Esophagus squamous epithelium (tissue), 5 donors: ENCODE measurements around the gene CD164. TPM values are rescaled to one million over a fixed set of nuclear protein-coding genes. Genes with fewer than 3 reads are reported as not detected.

ENCODE experiments used
- DNase-seq: peaks from one replicate; lab custom pipeline; 2025; lab: John Stamatoyannopoulos, UW
- H3K27ac ChIP-seq, 4 donors: fragments of 200-600 bp; sonication (generic); one replicate each; pipeline ENCODE4 v1.5.1; 2016 to 2019; ENCODE audit warnings: mild to moderate bottlenecking in 1 of 4
- H3K27me3 ChIP-seq, 4 donors: fragments of 200-600 bp; sonication (generic); 1 replicate in 3 of 4; 2 replicates in 1 of 4; pipeline versions ENCODE4 v1.5.1 to v1.6.0; 2017 to 2021; ENCODE audit warnings: antibody characterized with exemption in 1 of 4
- H3K36me3 ChIP-seq, 3 donors: fragments of 200-600 bp; sonication (generic); one replicate each; pipeline ENCODE4 v1.5.1; 2016 to 2019
- H3K4me1 ChIP-seq, 3 donors: fragments of 200-600 bp; sonication (generic); one replicate each; pipeline ENCODE4 v1.5.1; 2017 to 2019
- H3K4me3 ChIP-seq, 4 donors: fragments of 200-600 bp; sonication (generic); 1 replicate in 3 of 4; 2 replicates in 1 of 4; pipeline ENCODE4 v1.5.1; 2016 to 2019; ENCODE audit warnings: mild to moderate bottlenecking in 2 of 4, moderate library complexity in 1 of 4
- H3K9me3 ChIP-seq, 3 donors: fragments of 200-600 bp; sonication (generic); one replicate each; pipeline ENCODE4 v1.5.1; 2016 to 2019
- POLR2A ChIP-seq, 4 donors: fragments of 450-650 bp; IDR thresholded peaks; one replicate each; pipeline ENCODE4 v1.6.1; 2017; ENCODE audit warnings: antibody characterized with exemption in 4 of 4, mild to moderate bottlenecking in 4 of 4, moderate library complexity in 3 of 4
- WGBS, 2 donors: methylation state at CpG; one replicate each; pipeline ENCODE4 v1.1.5; 2018; 5-methylcytosine and 5-hydroxymethylcytosine counted together
- intact Hi-C: fragments of 100-400 bp; cut with DNase I; formaldehyde crosslinking; loops from one replicate; pipeline ENCODE4 v1.15.0; 2022
- total RNA-seq, 4 donors: library from RNA; depleted of rRNA; stranded (reverse); fragments of >200 nt; gene quantifications; one replicate each; pipeline ENCODE4 v1.1.0, GENCODE V29; 2016
- TF ChIP-seq, protein P1 (sequence below), 6 experiments: fragments of 450-650 bp in 4 of 6; fragments of 200-600 bp in 2 of 6; sonication (generic) in 2 of 6; IDR thresholded peaks; one replicate each; pipeline ENCODE4 v1.5.1; 2016 to 2019; ENCODE audit warnings: antibody characterized with exemption in 6 of 6, mild to moderate bottlenecking in 4 of 6, moderate library complexity in 4 of 6
- donor health status: DM: yes; HTN: yes; CAD: no.

Gene CD164
- total RNA-seq, 4 donors from 2014 or later = 60.8 to 129 (median 97.1) TPM

DNA sequence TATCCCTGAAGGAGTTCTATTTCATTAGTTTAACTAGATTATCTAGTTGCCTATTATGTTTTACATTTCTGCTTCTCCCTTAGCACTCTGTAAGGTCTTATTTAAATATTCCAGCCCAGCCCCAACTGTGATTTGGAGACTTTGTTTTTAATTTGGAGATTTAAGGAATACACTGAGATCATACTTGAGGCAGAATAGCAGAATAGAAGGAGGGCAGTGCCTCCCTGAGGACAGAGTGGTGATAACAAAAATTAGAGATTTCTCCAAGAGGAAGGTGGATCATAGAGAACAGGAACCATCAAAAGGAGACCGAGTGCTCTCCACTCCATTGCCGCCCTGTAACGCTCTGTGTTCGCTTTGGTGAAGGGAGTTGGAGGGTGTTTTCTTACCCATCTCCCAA is 14.8 kb upstream of the CD164 start:
- H3K9me3 ChIP-seq = no peaks in the 10 kb centered on the region
- no peaks in the 10 kb centered on the region for H3K27me3 ChIP-seq
- no peaks in the 10 kb centered on the region for H3K36me3 ChIP-seq
- H3K4me3 ChIP-seq = no peak overlapping the region
- no peak for DNase-seq
- TF ChIP-seq, protein P1, sequence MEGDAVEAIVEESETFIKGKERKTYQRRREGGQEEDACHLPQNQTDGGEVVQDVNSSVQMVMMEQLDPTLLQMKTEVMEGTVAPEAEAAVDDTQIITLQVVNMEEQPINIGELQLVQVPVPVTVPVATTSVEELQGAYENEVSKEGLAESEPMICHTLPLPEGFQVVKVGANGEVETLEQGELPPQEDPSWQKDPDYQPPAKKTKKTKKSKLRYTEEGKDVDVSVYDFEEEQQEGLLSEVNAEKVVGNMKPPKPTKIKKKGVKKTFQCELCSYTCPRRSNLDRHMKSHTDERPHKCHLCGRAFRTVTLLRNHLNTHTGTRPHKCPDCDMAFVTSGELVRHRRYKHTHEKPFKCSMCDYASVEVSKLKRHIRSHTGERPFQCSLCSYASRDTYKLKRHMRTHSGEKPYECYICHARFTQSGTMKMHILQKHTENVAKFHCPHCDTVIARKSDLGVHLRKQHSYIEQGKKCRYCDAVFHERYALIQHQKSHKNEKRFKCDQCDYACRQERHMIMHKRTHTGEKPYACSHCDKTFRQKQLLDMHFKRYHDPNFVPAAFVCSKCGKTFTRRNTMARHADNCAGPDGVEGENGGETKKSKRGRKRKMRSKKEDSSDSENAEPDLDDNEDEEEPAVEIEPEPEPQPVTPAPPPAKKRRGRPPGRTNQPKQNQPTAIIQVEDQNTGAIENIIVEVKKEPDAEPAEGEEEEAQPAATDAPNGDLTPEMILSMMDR (IDR thresholded peaks at IDR 0.05) = peak in 1 of 6 experiments; percentile 44
- TF ChIP-seq POLR2A (IDR thresholded peaks at IDR 0.05) = no peak
- H3K4me1 ChIP-seq = peaks cover 0 to 11% (median 0%) of the 10 kb centered on the region in 3 donors
- intact Hi-C loops = no loop called here
- no peak overlapping the region for H3K27ac ChIP-seq
- 56 to 68% methylated on average over 4 of the region's 4 CpGs for WGBS, 2 donors

DNA sequence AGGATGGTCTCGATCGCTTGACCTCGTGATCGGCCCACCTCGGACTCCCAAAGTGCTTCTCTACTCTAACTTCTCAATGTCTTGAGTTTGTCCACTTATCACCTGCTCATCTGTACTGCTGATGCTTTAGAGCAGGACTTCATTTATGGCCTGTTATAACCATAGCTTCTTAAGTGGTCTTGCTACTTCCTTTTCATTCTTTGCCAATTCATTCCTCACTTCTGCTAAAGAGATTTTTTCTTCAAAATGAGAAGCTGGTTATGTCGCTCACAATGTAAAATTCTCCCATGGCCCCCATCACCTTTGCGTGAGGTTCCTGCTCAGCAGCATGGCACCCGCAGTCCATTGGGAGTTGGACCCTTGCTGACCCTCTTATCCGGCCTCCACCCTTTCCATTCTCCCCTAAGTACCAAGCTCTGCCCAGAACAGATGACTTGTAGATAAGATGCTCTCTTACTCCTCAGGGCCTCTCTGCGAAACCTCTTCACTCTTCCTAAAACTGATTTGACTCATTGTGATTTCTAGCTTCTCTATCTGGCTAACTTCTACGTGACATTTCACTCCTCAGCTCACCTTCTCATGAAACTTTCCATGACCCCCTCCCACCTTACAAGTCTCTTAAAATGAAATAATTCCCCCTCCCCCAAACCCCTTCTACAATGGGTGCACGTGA is 13.9 kb upstream of the CD164 start:
- Histone ChIP-seq H3K4me3 (no peak overlapping the region), H3K4me1 (peaks cover 0 to 11% (median 0%) of the 10 kb centered on the region in 3 donors), H3K27me3 (no peaks in the 10 kb centered on the region), H3K27ac (no peak overlapping the region), H3K9me3 (no peaks in the 10 kb centered on the region), H3K36me3 (no peaks in the 10 kb centered on the region)
- intact Hi-C loops = no loop called here
- TF ChIP-seq, protein P1 (IDR thresholded peaks at IDR 0.05) = no peak
- no peak for TF ChIP-seq POLR2A (IDR thresholded peaks at IDR 0.05)
- 94% methylated on average over 12 of the region's 12 CpGs for WGBS, 2 donors
- DNase-seq = no peak

DNA sequence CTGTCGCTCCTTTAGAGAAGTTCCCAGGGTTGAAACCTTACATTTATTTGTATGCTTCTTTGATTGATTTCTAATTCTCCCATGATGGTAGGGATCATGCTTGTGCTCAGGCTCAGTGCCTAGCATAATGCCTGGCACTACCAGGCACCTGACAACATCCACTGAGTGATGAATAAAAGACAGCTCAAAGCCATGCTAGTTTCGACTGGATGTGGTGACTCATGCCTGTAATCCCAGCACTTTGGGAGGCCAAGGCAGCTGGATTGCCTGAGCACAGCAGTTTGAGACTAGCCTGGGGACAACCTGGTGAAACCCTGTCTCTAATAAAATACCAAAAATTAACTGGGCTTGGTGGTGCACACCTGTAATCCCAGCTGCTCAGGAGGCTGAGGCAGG is 11.6 kb upstream of the CD164 start:
- no peaks in the 10 kb centered on the region for H3K36me3 ChIP-seq
- no peaks in the 10 kb centered on the region for H3K9me3 ChIP-seq
- H3K4me3 ChIP-seq = no peak overlapping the region
- intact Hi-C loops = no loop called here
- no peak for TF ChIP-seq POLR2A (IDR thresholded peaks at IDR 0.05)
- TF ChIP-seq, protein P1 (IDR thresholded peaks at IDR 0.05) = no peak
- H3K27me3 ChIP-seq = no peaks in the 10 kb centered on the region
- peaks cover 0 to 21% (median 0%) of the 10 kb centered on the region in 3 donors for H3K4me1 ChIP-seq
- 38 to 51% methylated on average over 1 to 2 of the region's 2 CpGs for WGBS, 2 donors
- no peak for DNase-seq
- H3K27ac ChIP-seq = peak overlapping the region in 2 of 4 donors; percentile 1 to 13

DNA sequence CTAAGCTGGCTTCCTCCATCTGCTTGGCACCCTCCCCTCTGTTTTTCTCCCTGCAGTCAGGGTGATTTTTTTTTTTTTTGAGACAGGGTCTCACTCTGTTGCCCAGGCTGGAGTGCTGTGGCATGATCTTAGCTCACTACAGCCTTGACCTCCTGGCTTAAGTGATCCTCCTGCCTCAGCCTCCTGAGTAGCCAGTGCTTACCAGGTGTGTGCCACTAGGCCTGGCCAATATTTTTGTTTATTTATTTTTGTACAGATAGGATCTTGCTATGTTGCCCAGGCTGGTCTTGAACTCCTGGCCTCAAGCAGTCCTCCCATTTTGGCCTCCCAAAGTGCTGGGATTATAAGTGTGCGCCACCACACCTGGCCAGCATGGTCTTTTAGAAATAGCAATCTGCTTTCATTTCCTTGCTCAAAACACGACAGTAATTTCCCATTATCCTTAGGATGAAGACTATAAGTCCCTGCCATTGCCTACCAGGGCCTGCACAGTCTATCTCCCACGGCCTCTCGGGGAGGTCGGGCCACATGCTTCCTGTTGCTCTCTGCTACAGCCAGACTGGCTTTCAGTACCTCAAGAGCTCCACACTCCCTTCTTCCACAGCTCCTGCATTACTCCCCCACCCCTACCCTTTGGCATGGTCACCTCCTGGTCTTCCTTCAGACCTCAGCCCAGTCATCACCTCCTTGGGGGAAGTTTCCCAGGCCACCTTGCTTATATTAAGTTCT is 11.1 kb upstream of the CD164 start:
- intact Hi-C loops = no loop called here
- no peak for TF ChIP-seq POLR2A (IDR thresholded peaks at IDR 0.05)
- TF ChIP-seq, protein P1 (IDR thresholded peaks at IDR 0.05) = no peak
- Histone ChIP-seq H3K36me3 (no peaks in the 10 kb centered on the region), H3K27ac (peak overlapping the region in 2 of 4 donors; percentile 1 to 13), H3K4me1 (peaks cover 0 to 21% (median 0%) of the 10 kb centered on the region in 3 donors), H3K27me3 (no peaks in the 10 kb centered on the region), H3K4me3 (no peak overlapping the region), H3K9me3 (no peaks in the 10 kb centered on the region)
- DNase-seq = no peak
- 75 to 79% methylated on average over 5 of the region's 5 CpGs for WGBS, 2 donors
